Lower lobe of right lung (tissue), 2 donors: ENCODE results near the gene KCNN3. TPM values are rescaled to one million over a fixed set of nuclear protein-coding genes. Genes with fewer than 3 reads are reported as not detected.
A peak's percentile ranks its signal among the peaks of the same experiment; 100 is the strongest.

ENCODE experiments used
- ATAC-seq, 2 donors: fragments of 200-7000 bp; cut with Tn5 transposase; one replicate each; pipeline ENCODE4 v1.9.1; 2020 to 2022; ENCODE audit warnings: mild to moderate bottlenecking in 2 of 2, moderate library complexity in 2 of 2
- DNase-seq: peaks from one replicate; pipeline ENCODE4 v3.0.0-alpha.2; 2020
- H3K27ac ChIP-seq: fragments of 200-600 bp; one replicate; pipeline ENCODE4 v1.8.0; 2022
- H3K27me3 ChIP-seq: fragments of 200-600 bp; one replicate; pipeline ENCODE4 v1.8.0; 2022; ENCODE audit warnings: low read depth
- H3K36me3 ChIP-seq: fragments of 200-600 bp; one replicate; pipeline ENCODE4 v1.8.0; 2022; ENCODE audit warnings: mild to moderate bottlenecking
- H3K4me1 ChIP-seq: fragments of 200-600 bp; one replicate; pipeline ENCODE4 v1.8.0; 2022
- H3K4me3 ChIP-seq: fragments of 200-600 bp; one replicate; pipeline ENCODE4 v1.8.0; 2022; ENCODE audit warnings: mild to moderate bottlenecking
- H3K9me3 ChIP-seq: fragments of 200-600 bp; one replicate; pipeline ENCODE4 v1.8.0; 2022
- intact Hi-C: fragments of 100-400 bp; cut with DNase I; formaldehyde crosslinking; loops from one replicate; pipeline ENCODE4 v1.11.0; 2022
- total RNA-seq: library from RNA; stranded (reverse); fragmentation: NEBNext Ultra II Directional; extraction: Animal tissue kit (Norgen Biotek cat#: 25700); gene quantifications from one replicate; pipeline ENCODE4 v1.2.1, GENCODE V29; 2021
- TF ChIP-seq, protein P1 (sequence below): fragments of 200-600 bp; IDR thresholded peaks from one replicate; pipeline ENCODE4 v1.8.0; 2022; ENCODE audit warnings: antibody characterized with exemption, mild to moderate bottlenecking
- donor health status: DM: no; HTN: yes; CAD: no; lungs with severe emphysema.

Gene KCNN3
- total RNA-seq, 1 donor from 2014 or later = 4.4 TPM

- Histone ChIP-seq H3K4me3 (no peak overlapping the region), H3K27me3 (peaks cover 10% of the 10 kb centered on the region), H3K27ac (no peak overlapping the region), H3K36me3 (no peaks in the 10 kb centered on the region), H3K4me1 (no peaks in the 10 kb centered on the region), H3K9me3 (no peaks in the 10 kb centered on the region)
- no peak for ATAC-seq
- intact Hi-C loops = no loop called here
- TF ChIP-seq, protein P1, sequence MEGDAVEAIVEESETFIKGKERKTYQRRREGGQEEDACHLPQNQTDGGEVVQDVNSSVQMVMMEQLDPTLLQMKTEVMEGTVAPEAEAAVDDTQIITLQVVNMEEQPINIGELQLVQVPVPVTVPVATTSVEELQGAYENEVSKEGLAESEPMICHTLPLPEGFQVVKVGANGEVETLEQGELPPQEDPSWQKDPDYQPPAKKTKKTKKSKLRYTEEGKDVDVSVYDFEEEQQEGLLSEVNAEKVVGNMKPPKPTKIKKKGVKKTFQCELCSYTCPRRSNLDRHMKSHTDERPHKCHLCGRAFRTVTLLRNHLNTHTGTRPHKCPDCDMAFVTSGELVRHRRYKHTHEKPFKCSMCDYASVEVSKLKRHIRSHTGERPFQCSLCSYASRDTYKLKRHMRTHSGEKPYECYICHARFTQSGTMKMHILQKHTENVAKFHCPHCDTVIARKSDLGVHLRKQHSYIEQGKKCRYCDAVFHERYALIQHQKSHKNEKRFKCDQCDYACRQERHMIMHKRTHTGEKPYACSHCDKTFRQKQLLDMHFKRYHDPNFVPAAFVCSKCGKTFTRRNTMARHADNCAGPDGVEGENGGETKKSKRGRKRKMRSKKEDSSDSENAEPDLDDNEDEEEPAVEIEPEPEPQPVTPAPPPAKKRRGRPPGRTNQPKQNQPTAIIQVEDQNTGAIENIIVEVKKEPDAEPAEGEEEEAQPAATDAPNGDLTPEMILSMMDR = no peak
- DNase-seq = no peak
Measured at GRCh38 chr1:154663471-154664060, 206.5 kb downstream of the KCNN3 start.

GRCh38 chr1:154661110-154661509, 209.0 kb downstream of the KCNN3 start:
- no peak for ATAC-seq
- H3K27me3 ChIP-seq = peaks cover 10% of the 10 kb centered on the region

DNA sequence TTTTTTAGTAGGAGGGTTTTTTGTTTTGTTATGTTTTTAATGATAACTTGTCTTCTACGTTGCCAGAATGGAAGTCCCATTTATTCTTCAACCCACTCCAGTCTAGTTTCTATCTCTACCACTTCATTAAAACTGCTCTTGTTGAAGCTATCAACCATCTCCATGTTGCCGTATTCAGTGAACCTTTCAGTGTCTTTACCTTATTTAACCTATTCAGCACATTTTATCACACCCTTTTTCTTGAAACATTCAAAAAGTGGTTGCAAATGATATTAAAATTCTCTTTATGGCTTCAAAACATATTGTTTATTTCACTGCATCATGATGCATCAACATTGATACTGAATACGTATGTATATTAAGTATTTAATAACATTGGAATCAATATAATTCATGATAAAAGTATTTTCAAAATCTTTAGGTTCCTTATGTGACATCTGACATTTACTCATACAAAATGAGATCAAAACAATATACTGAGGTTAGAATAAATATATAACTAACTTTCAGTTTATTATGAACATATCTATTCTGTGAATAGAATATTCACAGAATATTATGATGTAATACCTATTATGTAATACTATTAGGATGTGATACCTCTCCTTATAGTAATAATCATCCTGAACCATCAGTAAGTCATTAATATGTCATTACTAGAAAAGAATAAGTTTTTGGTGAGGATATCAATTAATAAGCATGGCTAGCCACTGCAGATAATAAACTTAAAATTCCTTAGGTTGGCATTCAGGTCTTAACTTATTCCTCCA, 210.1 kb downstream of the KCNN3 start:
- intact Hi-C loops = no loop called here
- Histone ChIP-seq H3K36me3 (no peaks in the 10 kb centered on the region), H3K4me3 (no peak overlapping the region), H3K9me3 (no peaks in the 10 kb centered on the region), H3K27ac (no peak overlapping the region), H3K27me3 (peaks cover 10% of the 10 kb centered on the region), H3K4me1 (no peaks in the 10 kb centered on the region)
- TF ChIP-seq, protein P1 = no peak
- DNase-seq (no peak), ATAC-seq (no peak)

More at GRCh38 chr1:154661110-154661509, 209.0 kb downstream of the KCNN3 start:
- intact Hi-C loops = no loop called here
- H3K9me3 ChIP-seq = no peaks in the 10 kb centered on the region
- no peaks in the 10 kb centered on the region for H3K36me3 ChIP-seq
- no peak overlapping the region for H3K27ac ChIP-seq
- H3K4me3 ChIP-seq = no peak overlapping the region
- no peak for DNase-seq
- TF ChIP-seq, protein P1 = no peak
- H3K4me1 ChIP-seq = no peaks in the 10 kb centered on the region

- Histone ChIP-seq H3K9me3 (no peaks in the 10 kb centered on the region), H3K4me1 (no peaks in the 10 kb centered on the region), H3K4me3 (no peak overlapping the region), H3K36me3 (no peaks in the 10 kb centered on the region), H3K27me3 (peaks cover 10% of the 10 kb centered on the region), H3K27ac (no peak overlapping the region)
- intact Hi-C loops = no loop called here
- DNase-seq (no peak), ATAC-seq (peak in 1 of 2 donors; percentile 39)
- TF ChIP-seq, protein P1 = no peak
Measured at GRCh38 chr1:154657556-154657955, 212.5 kb downstream of the KCNN3 start.

- no peak overlapping the region for H3K4me3 ChIP-seq
- DNase-seq (no peak), ATAC-seq (no peak)
- TF ChIP-seq, protein P1 = no peak
- no peaks in the 10 kb centered on the region for H3K36me3 ChIP-seq
- intact Hi-C loops = no loop called here
- no peaks in the 10 kb centered on the region for H3K9me3 ChIP-seq
- H3K27ac ChIP-seq = no peak overlapping the region
- no peaks in the 10 kb centered on the region for H3K4me1 ChIP-seq
- no peaks in the 10 kb centered on the region for H3K27me3 ChIP-seq
Measured at GRCh38 chr1:154652893-154653292, 217.2 kb downstream of the KCNN3 start.

Other genes starting within 250 kb of the KCNN3 start
- 34.1 TPM for gene PMVK, start 66.4 kb upstream of the KCNN3 start, total RNA-seq
- gene PBXIP1, start 85.8 kb upstream of the KCNN3 start, total RNA-seq = 68.1 TPM
- 27.4 TPM for gene PYGO2, start 91.5 kb upstream of the KCNN3 start, total RNA-seq
- gene SHC1, start 100.5 kb upstream of the KCNN3 start, total RNA-seq = 94.8 TPM
- gene CKS1B, start 104.4 kb upstream of the KCNN3 start, total RNA-seq = 28.5 TPM
- 31.9 TPM for gene FLAD1, start 113.1 kb upstream of the KCNN3 start, total RNA-seq
- gene LENEP, start 123.3 kb upstream of the KCNN3 start, total RNA-seq = not detected
- 72.0 TPM for gene ZBTB7B, start 132.5 kb upstream of the KCNN3 start, total RNA-seq
- 1.4 TPM for gene DCST2, start 163.5 kb upstream of the KCNN3 start, total RNA-seq
- not detected for gene DCST1, start 163.5 kb upstream of the KCNN3 start, total RNA-seq
- gene ADAM15, start 181.0 kb upstream of the KCNN3 start, total RNA-seq = 121 TPM
- gene EFNA4, start 193.5 kb upstream of the KCNN3 start, total RNA-seq = 7.4 TPM
- gene EFNA3, start 208.6 kb upstream of the KCNN3 start, total RNA-seq = 1.0 TPM